GM19372 (cell line): Measurements from ENCODE around the gene RAB11FIP3.

Experiments used
- ATAC-seq: cut with Tn5 transposase; IDR thresholded peaks from one replicate; pipeline ENCODE4 v1.9.1; 2021; ENCODE audit warnings: mild to moderate bottlenecking, low read depth, moderate library complexity; ENCODE audit not compliant: unreplicated experiment

Gene RAB11FIP3

DNA sequence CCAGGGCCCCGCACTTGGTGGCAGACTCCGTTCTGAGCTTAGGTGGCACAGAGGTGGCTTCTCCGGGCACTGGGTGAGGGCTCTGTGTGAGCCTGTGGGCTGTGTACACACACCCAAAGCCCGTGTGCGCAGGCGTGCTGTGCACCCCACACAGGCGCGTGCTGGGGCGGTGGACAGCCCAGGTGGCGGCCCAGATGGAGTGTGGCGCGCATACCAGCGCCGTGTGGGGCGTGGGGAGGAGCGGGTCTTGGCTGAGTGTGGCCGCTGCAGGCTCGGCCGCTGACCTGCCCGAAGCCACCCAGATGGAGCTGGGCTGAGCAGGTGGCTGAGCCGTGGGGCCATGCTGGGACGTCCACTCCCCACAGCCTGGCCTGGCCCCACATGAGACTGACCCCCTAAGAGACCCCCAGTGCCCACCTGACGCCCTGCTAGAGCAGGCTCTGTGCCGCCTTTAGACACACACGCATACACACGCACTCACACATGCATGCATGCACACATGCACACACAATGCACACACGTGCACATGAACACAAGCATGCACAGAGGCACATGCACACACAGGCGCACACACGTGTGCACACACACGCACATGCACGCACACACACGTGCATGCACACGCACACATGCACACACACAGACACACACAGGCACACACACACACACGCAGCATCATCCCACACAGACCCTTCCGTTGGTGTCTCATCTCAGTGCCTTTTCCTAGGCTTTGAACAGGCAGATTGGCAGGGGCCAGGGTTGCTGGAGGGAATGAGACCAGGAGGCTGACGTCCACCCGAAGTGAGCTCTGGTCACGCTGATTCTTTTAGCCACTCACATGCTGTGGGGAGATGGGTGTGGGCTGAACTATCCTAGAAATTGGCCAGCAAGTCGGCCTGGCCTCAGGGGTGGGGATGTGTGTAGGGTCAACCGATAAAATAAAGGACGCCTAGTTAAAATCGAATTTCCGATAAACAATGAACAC is 136.8 kb downstream of the RAB11FIP3 start:
- ATAC-seq = no peak

DNA sequence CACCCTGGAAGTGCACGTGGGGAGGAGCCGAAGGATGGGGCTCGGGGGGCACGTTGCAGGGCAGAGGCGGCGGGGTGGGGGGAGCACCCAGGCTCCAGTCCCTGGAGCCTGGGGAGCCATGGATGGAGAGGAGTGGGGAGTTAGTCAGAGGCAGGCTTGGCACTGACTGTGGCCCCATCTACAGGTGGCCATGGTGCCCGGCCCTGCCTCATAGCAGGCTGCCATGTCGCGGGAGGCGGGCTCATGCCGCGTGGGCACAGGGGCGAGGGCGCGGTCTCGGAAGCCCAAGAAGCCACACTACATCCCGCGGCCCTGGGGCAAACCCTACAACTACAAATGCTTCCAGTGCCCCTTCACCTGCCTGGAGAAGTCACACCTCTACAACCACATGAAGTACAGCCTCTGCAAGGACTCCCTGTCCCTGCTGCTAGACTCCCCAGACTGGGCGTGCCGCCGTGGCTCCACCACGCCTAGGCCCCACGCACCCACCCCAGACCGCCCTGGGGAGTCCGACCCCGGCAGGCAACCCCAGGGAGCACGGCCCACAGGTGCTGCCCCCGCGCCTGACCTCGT is 137.7 kb downstream of the RAB11FIP3 start:
- ATAC-seq = no peak

DNA sequence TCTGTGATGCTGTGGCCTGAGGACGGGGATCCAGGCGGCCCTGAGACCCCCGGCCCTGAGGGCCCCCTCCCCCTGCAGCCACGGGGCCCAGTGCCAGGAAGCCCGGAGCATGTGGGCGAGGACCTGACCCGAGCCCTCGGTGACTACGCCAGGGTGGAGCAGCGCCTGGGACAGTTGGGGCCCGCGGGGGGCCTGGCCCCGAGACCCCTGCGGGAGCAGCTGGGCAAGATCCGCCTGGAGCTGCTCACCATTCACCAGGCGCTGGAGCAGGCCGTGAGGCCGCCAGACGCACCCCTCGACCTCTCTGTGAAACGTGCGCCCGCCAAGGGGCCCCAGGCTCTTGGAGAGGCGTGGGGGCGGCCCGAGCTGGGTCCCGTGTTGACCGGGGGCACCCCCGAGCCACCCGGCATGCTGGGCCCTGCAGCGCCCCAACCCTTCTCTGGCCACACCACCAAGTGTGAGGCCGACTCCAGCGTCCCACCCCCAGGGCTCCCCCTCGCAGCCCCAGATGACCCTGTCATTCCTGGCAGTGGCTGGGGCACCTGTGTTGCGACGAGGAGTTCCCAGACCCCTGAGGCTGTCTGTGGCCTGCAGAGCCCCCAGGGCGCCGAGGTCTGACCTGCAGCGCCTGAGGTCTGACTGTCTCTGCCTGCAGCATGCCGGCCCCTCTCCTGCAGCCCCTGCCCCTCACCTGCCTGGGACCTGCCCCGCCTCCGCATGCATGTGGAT is 139.4 kb downstream of the RAB11FIP3 start:
- no peak for ATAC-seq

DNA sequence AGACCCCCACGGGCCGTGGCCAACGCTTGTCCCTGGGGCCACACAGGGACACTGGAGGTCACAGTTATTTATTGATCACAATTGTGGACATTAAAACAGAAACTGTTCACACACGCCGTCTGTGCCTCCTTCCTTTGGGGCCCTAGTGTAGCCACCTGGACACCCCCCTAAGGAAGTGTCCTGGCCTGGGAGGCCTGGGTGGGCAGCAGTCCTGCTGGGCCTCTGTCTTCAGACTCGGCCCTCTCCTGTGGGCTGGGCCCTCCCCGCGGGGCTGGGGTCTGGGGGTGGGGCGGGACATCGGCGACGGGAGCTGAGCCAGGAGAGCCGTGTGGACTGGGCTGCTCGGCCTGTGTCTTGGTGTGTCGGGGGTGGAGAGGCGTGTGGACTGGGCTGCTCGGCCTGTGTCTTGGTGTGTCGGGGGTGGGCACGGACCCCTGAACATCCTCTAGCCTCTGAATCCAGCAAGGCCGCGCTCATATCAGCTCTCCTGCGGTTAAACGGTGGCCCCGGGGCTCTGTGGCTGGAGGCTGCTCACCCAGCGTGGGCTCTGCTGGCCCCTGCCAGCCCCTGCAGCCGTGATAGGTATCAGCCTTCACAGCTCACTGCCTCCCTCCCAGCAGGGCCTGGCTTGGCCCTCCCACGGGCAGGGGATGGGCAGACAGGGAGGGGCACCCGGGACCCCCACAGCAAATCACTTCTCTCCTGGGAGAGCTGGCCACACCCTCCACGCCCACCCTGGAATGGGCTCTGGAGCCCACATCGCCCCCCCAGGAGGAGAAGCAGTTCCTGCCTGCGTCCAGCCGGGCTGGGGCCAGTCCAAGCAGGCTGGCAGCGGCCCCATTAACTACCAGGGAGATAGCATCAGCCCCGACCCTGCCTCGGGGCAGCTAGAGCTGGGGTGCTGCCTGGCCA is 140.2 kb downstream of the RAB11FIP3 start:
- ATAC-seq = no peak

DNA sequence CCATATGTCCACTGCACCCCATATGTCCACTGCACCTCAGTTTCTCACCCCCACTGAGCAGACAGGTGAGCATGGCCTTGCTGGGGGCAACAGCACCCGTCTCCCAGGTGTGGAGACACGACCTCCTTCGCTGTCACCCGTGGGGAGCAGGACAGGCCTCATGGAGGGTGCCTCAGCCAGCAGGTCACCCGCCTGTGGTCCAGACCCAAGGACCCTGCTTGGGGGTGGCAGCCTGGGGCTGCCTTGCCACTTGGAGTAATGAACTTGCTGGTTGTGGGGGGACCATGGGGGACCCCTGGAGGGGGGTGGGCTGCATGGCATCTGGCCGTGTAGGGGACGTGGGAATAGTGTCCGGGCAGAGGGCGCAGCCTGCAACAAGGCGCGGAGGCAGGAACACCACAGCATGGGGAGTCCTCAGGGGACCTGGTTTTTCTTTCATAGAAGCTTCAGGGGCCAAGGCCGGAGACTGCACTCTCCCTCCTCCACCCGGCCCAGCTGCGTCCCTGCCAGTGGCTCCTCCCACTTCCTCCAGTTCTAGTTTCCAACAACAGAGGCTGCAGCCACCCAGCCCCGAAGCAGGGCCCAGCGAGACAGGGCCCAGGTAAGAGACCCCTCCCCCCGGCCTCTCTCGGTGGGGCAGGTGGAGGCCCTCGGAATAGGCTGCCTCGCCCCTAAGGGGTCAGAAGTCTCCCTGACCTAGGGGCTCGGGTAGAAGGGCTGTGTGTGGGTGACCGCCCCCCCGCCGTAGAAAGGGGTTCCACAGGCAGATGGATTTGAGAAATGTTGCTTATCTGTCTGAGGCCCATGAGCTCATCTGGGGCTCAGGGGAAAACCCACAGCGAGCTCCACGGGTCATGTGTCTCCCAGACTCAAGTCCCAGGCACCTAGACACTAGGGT is 141.3 kb downstream of the RAB11FIP3 start, which contains the start of gene NHLRC4:
Gene NHLRC4 (plus strand): TSS at position 531 of the 898 bp plus-strand sequence. CDS start 1,043 bp downstream, outside the sequence.
- ATAC-seq = peak; percentile 50

DNA sequence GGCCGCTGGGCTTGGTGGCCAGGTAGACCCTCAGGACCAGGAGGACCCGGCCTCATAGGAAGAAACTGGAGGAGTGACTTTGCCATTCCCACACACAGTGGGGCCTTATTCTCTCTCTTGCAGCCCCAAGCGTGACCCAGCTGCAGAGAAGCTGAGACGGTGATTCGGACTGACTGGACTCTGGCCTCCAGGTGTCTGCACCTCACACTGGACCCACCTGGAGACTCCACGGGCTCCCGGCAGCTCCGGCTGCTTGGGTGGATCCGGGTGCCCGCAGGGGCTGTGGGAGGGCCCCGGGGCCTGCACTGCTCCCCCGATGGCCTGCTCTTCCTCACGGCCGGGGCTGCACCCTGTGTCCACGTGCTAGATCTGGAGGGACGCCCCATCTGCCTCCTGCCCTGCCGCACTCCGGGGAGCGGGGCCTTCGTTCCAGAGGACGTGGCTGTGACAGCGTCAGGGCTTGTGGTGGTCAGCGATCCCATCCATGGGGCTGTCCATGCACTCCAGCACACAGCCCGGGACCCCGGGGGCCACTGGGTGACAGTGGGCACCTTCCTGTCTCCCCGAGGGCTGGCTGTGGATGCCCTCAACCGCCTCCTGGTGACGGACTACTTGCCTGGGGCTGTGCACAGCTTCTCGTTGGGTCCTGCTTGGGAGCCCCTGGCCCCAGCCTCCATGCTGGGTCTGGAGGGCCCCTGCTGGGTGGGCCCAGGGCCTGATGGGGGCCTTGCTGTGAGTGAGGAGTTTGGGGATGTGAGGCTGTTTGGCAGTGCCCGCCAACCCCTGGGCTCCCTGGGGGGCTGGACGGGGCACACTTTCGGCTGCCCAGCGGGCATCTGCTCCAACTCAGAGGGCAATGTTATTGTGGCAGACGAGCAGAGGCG is 142.2 kb downstream of the RAB11FIP3 start:
- ATAC-seq = no peak

DNA sequence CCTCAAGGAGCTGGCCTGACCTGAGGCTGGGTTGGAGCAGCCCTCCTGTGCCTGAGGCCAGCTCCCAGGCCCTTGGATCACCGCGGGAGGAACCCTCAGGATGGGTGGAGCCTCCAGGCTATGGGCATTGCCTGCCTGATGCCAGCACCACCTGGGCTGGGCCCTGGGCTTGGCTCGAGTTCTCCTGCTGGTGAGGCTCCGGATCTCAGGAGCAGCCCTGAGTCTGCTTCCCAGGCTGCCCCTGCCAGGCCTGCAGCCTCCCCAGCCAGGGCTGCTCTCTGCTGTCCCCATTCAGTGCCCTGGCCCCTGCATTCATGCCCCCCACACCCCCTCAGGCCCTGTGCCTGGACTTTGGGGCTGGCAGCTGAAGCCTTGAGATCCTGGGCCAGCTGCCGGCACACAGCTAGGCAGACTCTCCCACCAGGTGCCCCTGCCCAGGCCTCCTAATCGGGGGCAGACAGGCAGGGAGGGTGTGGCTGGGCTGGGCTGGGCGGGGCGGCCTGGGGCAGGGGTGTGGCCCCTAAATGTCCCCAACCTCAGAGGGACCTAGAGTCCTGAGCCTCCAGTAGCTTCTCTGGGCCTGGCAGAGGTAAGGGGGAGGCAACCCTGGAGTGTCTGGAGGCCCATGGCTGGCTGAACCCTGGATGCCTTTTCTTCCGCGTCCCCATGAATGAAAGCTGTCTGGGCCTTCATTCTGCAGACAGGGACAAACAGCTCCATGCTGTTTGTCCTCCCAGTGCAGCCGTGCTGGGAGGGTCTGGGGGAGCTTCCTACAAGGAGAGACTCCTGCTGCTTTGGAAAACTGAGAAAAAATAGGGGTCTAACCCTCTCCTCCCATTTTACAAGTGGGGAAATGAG is 143.2 kb downstream of the RAB11FIP3 start:
- ATAC-seq = no peak

DNA sequence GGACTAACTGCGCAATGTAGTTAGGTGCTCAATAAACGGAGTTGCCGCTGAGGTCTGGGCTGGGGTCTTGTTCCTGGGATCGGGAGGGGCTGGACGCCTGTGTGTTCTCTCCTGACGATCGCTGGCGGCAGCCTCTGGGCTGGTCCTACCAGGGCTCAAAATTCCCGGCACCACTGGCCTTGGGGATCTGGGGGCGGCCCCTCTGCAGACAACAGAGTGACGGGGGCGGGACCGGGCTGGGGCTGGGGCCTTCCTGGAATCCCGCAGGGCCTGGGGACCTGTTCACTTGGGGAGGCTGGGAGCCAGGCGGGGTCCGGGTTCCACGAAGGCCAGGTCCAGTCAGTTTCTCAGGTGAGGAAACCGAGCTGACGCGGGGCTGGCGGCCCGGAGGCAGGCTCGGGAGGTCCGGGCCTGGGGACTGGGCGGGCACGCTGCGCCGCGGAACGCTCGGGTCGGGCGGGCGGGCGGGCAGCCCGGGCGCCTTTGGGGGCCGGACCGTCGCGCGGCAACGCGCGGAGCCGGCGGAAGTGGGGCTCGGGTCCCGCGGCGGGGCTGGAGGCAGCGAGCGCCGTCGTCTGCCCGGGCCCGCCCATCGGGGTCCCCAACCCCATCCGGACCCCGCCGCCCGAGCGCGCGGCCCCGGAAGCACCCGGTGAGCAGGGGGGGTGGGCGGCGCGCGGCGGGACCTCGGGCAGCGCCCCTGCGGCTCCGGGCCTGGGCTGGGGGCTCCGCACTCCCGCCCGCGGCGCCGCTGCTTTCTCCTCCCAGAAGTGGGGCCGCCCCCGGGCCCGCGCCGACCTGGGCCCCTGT is 144.2 kb downstream of the RAB11FIP3 start, which contains the start of gene PIGQ:
Gene PIGQ (plus strand): TSS at position 524 of the 810 bp plus-strand sequence. CDS start 4,107 bp downstream, outside the sequence.
- peak; percentile 47 for ATAC-seq
